Activated CD4-positive, CD25-positive, alpha-beta regulatory T cell treated with anti-CD3 and anti-CD28 coated beads, Interleukin-2, amount 50 U/mL, for 72 hours (primary cell): ENCODE measurements around the gene UTS2R.
A peak's percentile ranks its signal among the peaks of the same experiment; 100 is the strongest.
"Not testable (repeated sequence)": the region's sequence is repeated elsewhere in the genome, so short reads cannot be mapped to it uniquely, and the experiment has no call there.

Experiments used
- DNase-seq: peaks from one replicate; pipeline ENCODE4 v3.0.0; 2021

UTS2R gene

GRCh38 chr17:82411396-82412053 is 40.0 kb downstream of the UTS2R start:
- DNase-seq: no peak

GRCh38 chr17:82412081-82412480 is 40.5 kb downstream of the UTS2R start:
- DNase-seq: not testable (repeated sequence)

- DNase-seq: no peak
Observed at GRCh38 chr17:82412535-82413520, 41.3 kb downstream of the UTS2R start.

DNA sequence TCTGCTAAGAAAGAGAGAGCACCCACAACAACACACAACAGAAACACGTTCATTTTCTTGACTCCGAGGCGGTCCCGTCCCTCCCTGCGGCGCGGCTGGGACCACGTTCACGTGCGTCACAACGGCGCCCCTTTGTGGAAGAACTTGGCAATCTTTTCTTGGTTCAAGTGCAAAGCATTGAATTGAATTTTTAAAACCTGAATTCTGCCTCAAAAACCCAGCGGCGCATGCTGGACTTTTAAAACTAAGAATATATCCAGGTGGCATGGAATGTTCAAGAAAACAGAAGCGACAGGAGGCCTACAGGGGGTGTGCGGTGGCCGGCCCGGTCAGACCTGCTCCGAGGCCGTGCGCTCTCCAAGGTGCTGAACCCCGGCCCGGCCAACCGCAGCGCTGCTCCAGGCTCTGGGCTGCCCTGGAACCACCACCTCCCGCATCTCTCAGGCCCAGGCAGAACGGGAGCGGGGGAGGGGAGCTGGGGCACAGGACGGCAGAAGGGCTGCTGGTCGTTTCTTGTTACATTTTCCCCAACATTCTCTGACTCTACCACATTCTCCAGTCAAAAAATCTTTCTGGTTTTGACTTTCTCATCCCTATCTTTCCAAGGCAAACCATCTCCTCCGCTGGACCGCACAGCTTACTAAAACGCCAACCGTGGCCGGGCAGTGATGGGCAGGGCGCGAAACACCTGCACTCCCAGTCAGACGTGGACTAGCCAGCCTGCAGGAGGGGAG is 43.1 kb downstream of the UTS2R start:
- peak; percentile 68 for DNase-seq

GRCh38 chr17:82415336-82415735 is 43.8 kb downstream of the UTS2R start:
- DNase-seq: no peak

DNA sequence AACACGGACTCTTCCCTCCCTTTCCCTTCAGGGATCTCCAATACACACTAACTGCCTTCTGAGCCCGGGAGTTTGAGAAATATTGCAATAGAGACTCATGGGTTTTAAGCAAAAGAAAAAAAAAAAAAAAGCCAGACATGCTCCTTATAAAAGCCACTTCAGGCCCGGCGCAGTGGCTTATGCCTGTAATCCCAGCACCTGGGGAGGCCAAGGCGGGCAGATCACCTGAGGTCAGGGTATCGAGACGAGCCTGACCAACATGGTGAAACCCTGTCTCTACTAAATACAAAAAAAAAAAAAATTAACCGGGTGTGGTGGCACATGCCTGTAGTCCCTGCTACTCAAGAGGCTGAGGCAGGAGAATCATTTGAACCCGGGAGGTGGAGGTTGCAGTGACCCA is 44.2 kb downstream of the UTS2R start:
- no peak for DNase-seq

DNA sequence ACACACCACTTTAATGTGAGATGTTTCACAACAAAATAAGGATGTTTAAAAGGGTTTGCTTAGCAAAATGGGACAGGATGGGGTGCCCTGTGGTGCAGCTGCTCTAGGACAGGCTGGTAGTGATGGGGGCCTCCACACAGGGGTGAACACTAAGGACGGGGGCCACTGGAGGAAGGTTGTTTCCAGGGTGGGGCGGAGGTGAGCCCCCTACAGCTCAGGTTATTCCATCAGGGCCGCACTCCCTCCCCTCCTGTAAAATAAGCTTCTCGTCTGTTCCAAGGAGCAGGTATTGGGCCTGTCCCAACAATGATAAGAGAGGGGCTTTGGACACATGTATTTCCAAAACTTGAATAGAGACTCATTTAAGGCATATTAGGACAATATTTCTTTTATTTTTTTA is 44.7 kb downstream of the UTS2R start:
- no peak for DNase-seq

- DNase-seq: no peak
Observed at GRCh38 chr17:82416771-82417170, 45.2 kb downstream of the UTS2R start.

GRCh38 chr17:82418001-82418986 is 46.7 kb downstream of the UTS2R start, which contains the start of the genes HEXD and OGFOD3:
Gene HEXD (plus strand): TSS chr17:82418347. CDS start chr17:82419800, 1,453 bp downstream.
Gene OGFOD3 (minus strand): TSS chr17:82418586. CDS start chr17:82418485, 101 bp downstream.
- DNase-seq: peak; percentile 92

- DNase-seq: no peak
Observed at GRCh38 chr17:82419540-82419939, 48.0 kb downstream of the UTS2R start.

DNA sequence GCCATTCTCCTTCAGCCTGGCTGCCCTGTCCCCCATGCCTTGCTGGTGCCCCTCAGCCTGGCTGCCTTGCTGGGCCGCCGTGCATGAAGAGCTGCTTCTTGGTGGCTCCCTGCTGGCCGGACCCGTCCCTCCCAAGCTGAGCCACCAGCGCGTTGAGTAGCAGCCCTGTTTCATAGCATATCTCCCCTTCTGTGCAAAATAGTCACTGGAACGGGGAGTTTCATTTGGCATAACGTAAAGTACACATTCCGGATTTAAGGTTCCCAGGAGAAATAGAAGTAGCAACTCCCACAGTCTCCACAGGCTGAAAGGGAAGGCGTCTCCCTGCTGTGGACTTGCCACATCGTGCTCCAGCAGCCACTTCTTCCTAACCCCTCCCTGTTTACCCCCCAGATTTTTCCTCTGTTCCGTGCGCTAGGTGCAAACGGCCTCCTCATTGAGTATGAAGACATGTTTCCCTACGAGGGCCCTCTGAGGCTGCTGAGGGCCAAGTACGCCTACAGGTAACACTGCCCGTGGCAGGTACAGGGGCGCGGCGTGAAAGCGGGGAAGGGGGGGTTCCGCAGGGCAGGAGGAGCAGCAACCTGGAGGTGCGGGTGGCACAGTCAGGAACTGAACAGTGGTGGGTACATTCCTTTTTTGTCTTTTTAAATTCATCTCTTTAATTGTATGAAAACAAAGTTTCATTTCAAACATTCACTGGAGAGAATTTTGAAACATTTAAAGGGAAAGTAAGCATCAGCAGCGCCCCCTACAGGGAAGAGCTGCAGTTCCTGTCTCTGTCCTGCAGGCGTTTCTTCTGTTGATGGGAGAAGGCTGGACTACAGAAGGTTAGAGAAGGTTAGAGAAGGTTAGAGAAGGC is 52.7 kb downstream of the UTS2R start:
- peak; percentile 61 for DNase-seq

DNA sequence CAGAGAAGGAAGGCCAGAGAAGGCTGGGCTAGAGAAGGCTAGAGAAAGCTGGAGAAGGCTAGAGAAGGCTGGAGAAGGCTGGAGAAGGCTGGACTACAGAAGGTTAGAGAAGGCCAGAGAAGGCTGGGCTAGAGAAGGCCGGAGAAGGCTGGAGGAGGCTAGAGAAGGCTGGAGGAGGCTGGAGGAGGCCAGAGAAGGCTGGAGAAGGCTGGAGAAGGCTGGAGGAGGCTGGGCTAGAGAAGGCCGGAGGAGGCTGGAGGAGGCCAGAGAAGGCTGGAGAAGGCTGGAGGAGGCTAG is 53.2 kb downstream of the UTS2R start:
- no peak for DNase-seq
